ENCODE measurements around the gene RCAN2. TPM values are rescaled to one million over a fixed set of nuclear protein-coding genes. Genes with fewer than 3 reads are reported as not detected.

The RCAN2 gene
- total and polyA plus RNA-seq, 2 experiments from 2014 or later, result 44.9 to 55.6 TPM

GRCh38 chr6:46356543-46356942 is 134.7 kb downstream of the RCAN2 start:
- no peaks in the 10 kb centered on the region for H3K27me3 ChIP-seq
- no peaks in the 10 kb centered on the region for H3K4me1 ChIP-seq (ENCODE audit: low read depth)
- H3K36me3 ChIP-seq, result no peaks in the 10 kb centered on the region
- H3K27ac ChIP-seq, result no peak overlapping the region
- no peak for TF ChIP-seq CTCF (IDR thresholded peaks at IDR 0.05; ENCODE audit: low read depth, low read length)
- no peaks in the 10 kb centered on the region for H3K9me3 ChIP-seq (ENCODE audit: low read depth)
- no peak overlapping the region for H3K4me3 ChIP-seq
- DNase-seq (ENCODE audit: low read depth in 1 of 2, low spot score in 1 of 2), result no peak

GRCh38 chr6:46353528-46353927 is 137.7 kb downstream of the RCAN2 start:
- no peaks in the 10 kb centered on the region for H3K4me1 ChIP-seq (ENCODE audit: low read depth)
- DNase-seq (ENCODE audit: low read depth in 1 of 2, low spot score in 1 of 2), result no peak
- H3K27ac ChIP-seq, result no peak overlapping the region
- H3K4me3 ChIP-seq, result no peak overlapping the region
- no peaks in the 10 kb centered on the region for H3K27me3 ChIP-seq
- TF ChIP-seq CTCF (IDR thresholded peaks at IDR 0.05; ENCODE audit: low read depth, low read length), result no peak
- H3K36me3 ChIP-seq, result no peaks in the 10 kb centered on the region
- no peaks in the 10 kb centered on the region for H3K9me3 ChIP-seq (ENCODE audit: low read depth)

- Histone ChIP-seq H3K27ac (no peak overlapping the region), H3K36me3 (no peaks in the 10 kb centered on the region), H3K4me1 (ENCODE audit: low read depth) (no peaks in the 10 kb centered on the region), H3K27me3 (no peaks in the 10 kb centered on the region), H3K4me3 (no peak overlapping the region), H3K9me3 (ENCODE audit: low read depth) (no peaks in the 10 kb centered on the region)
- no peak for TF ChIP-seq CTCF (IDR thresholded peaks at IDR 0.05; ENCODE audit: low read depth, low read length)
- no peak for DNase-seq (ENCODE audit: low read depth in 1 of 2, low spot score in 1 of 2)
Observed at GRCh38 chr6:46352541-46353268, 138.5 kb downstream of the RCAN2 start.

GRCh38 chr6:46350714-46351113 is 140.5 kb downstream of the RCAN2 start:
- Histone ChIP-seq H3K36me3 (no peaks in the 10 kb centered on the region), H3K4me3 (no peak overlapping the region), H3K9me3 (ENCODE audit: low read depth) (no peaks in the 10 kb centered on the region), H3K27me3 (no peaks in the 10 kb centered on the region), H3K4me1 (ENCODE audit: low read depth) (no peaks in the 10 kb centered on the region), H3K27ac (no peak overlapping the region)
- DNase-seq (ENCODE audit: low read depth in 1 of 2, low spot score in 1 of 2), result no peak
- TF ChIP-seq CTCF (IDR thresholded peaks at IDR 0.05; ENCODE audit: low read depth, low read length), result no peak

GRCh38 chr6:46347669-46348068 is 143.6 kb downstream of the RCAN2 start:
- Histone ChIP-seq H3K4me1 (ENCODE audit: low read depth) (no peaks in the 10 kb centered on the region), H3K27me3 (no peaks in the 10 kb centered on the region), H3K4me3 (no peak overlapping the region), H3K27ac (no peak overlapping the region), H3K9me3 (ENCODE audit: low read depth) (no peaks in the 10 kb centered on the region), H3K36me3 (no peaks in the 10 kb centered on the region)
- TF ChIP-seq CTCF (IDR thresholded peaks at IDR 0.05; ENCODE audit: low read depth, low read length), result no peak
- DNase-seq (ENCODE audit: low read depth in 1 of 2, low spot score in 1 of 2), result peak in 1 of 2 donors; percentile 13
